ENCODE measurements around the gene PKNOX2. TPM values are rescaled to one million over a fixed set of nuclear protein-coding genes. Genes with fewer than 3 reads are reported as not detected.

The PKNOX2 gene
- total and polyA plus RNA-seq, 2 of the 8 experiments (the other 6 are each of a cell fraction or from before 2014, with no cell fraction given) = 2.0 TPM

DNA sequence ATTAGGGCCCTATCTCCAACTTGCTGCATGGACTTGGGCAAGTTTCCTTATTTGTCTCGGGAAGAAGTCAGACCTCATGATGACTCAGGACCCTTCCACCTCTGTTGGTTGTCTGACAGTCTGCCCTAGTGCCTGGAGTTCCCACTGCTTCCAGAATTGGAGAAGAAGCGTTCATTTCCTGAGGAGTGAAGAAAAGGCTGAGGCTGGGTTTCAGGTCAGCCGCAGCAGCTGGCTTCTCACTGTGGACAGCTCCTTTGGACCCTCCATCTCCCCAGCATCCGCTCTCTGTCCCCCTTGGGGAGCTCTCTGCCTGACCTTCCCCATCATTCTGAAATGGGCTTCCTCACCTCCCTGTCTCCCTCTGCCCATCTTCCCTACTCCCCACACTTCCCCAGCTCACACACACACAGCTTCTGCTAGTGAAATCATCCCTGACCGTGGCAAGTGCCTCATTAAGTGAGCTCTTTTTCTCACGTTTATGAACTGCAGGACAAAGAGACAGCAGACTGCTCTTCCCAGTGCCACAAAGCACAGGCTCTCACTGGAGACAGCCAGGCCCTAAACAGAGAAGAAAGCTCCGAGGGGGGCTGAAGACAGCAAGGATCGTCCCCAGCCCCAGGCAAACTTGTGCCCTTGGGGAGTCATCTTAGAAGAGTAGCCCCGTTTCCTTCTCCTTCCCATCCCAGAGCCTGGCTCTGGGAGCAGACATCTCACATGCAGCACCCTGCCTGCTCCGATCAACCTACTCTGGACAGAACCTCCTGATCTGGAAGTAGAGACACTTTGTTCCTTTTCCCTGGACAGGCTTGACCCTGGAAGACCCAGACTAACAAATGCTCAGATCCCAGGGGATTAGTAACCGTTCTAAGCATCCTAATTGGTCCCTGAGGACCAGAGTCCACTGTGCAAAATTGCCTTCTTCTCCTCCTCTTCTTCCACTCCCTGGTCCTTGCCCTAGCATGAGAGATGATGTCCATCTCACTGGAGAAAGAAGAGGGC, 173.6 kb downstream of the PKNOX2 start:
- Histone ChIP-seq H3K79me1 (ENCODE audit: low read depth, low read length) (no peaks in the 10 kb centered on the region), H2AFZ (ENCODE audit: low read length) (no peak overlapping the region), H3K9me3 (ENCODE audit: insufficient read depth in 2 of 2, low read depth in 1 of 2, low read length in 1 of 2) (no peaks in the 10 kb centered on the region), H2BK5ac (ENCODE audit: low read depth, low read length) (no peak overlapping the region), H3K18ac (ENCODE audit: extremely low read depth, low read length) (no peak overlapping the region), H2AK5ac (ENCODE audit: low read depth, low read length) (no peak overlapping the region), H3K4me1 (replicated peaks in 1 of 4; ENCODE audit: control insufficient read depth in 3 of 4, insufficient read depth in 4 of 4, low read length in 3 of 4) (peaks cover 0 to 11% (median 3%) of the 10 kb centered on the region in 4 experiments; a peak in 6 of 7 replicates), H3K4me2 (ENCODE audit: insufficient read depth in 1 of 2, low read depth in 2 of 2, low read length in 2 of 2) (no peak overlapping the region), H3K23me2 (ENCODE audit: low read depth, low read length) (no peaks in the 10 kb centered on the region; the same call in 1 of the 2 replicates), H3K14ac (ENCODE audit: insufficient read length) (no peak overlapping the region), H3K79me2 (ENCODE audit: control insufficient read depth in 1 of 2, insufficient read depth in 2 of 2, low read length in 2 of 2) (no peaks in the 10 kb centered on the region), H4K91ac (replicated peaks; ENCODE audit: insufficient read length, low read length) (no peak overlapping the region), H3K27ac (ENCODE audit: low read depth, low read length) (no peak overlapping the region), H2BK15ac (ENCODE audit: low read length) (no peak overlapping the region), H2BK20ac (ENCODE audit: low read length) (no peak overlapping the region), H4K8ac (ENCODE audit: extremely low read depth, insufficient read depth, low read length) (no peak overlapping the region), H3K9ac (replicated peaks in 1 of 4; ENCODE audit: extremely low read depth in 1 of 4, low read depth in 3 of 4, low read length in 3 of 4) (no peak overlapping the region), H3K23ac (ENCODE audit: insufficient read length) (no peak overlapping the region), H3K4ac (replicated peaks; ENCODE audit: insufficient read length, low read depth, low read length) (no peak overlapping the region), H3K36me3 (ENCODE audit: control insufficient read depth in 2 of 4, insufficient read depth in 4 of 4, low read length in 3 of 4) (no peaks in the 10 kb centered on the region), H3K4me3 (ENCODE audit: extremely low read depth in 1 of 4, insufficient read depth in 2 of 4, low read depth in 3 of 4, low read length in 4 of 4) (no peak overlapping the region), H4K20me1 (replicated peaks in 1 of 2; ENCODE audit: control insufficient read depth in 1 of 2, insufficient read depth in 2 of 2, low read length in 2 of 2) (no peaks in the 10 kb centered on the region), H2BK12ac (ENCODE audit: low read depth, low read length) (no peak overlapping the region), H2BK120ac (replicated peaks; ENCODE audit: low read depth, low read length) (no peak overlapping the region), H4K5ac (ENCODE audit: insufficient read length, low read depth, low read length) (no peak overlapping the region), H3K56ac (replicated peaks; ENCODE audit: insufficient read length, low read depth, low read length) (no peak overlapping the region), H3K27me3 (replicated peaks in 1 of 4; ENCODE audit: control insufficient read depth in 3 of 4, extremely low read depth in 1 of 4, insufficient read depth in 3 of 4, low read length in 3 of 4) (0 out of 7 replicates have a peak, but pooled peaks cover 0 to 5% (median 0%) of the 10 kb centered on the region in 4 experiments)
- TF ChIP-seq, protein P1, sequence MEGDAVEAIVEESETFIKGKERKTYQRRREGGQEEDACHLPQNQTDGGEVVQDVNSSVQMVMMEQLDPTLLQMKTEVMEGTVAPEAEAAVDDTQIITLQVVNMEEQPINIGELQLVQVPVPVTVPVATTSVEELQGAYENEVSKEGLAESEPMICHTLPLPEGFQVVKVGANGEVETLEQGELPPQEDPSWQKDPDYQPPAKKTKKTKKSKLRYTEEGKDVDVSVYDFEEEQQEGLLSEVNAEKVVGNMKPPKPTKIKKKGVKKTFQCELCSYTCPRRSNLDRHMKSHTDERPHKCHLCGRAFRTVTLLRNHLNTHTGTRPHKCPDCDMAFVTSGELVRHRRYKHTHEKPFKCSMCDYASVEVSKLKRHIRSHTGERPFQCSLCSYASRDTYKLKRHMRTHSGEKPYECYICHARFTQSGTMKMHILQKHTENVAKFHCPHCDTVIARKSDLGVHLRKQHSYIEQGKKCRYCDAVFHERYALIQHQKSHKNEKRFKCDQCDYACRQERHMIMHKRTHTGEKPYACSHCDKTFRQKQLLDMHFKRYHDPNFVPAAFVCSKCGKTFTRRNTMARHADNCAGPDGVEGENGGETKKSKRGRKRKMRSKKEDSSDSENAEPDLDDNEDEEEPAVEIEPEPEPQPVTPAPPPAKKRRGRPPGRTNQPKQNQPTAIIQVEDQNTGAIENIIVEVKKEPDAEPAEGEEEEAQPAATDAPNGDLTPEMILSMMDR (IDR thresholded peaks at IDR 0.05; ENCODE audit: control extremely low read depth in 1 of 3, insufficient read depth in 1 of 3, low read depth in 1 of 3, low read length in 3 of 3) = no peak
- FAIRE-seq (no peak), DNase-seq (ENCODE audit: low read depth in 1 of 2, low spot score in 2 of 2) (no peak)
- ChIA-PET CTCF (ENCODE audit: partially characterized antibody) (interaction anchor here (0.7 to 3.1 kb wide), 6 partner anchors 10 to 247 kb away, joined by 3 to 16 read pairs (median 4); no protein-coding TSS in a partner anchor), POLR2A (ENCODE audit: partially characterized antibody) (no interaction called here)
- WGBS, 2 experiments (ENCODE audit: extremely low coverage in 1 of 2, insufficient coverage in 1 of 2, insufficient read length in 1 of 2, insufficient replicate concordance in 2 of 2, low coverage in 1 of 2, low lambda C conversion rate in 2 of 2, missing lambda C conversion rate in 1 of 2) = 80% methylated on average over 11 of the region's 11 CpGs; no CpG with 5 or more reads in 1 of the 2 experiments

Data from H1 (cell line).